Mesodermal cell (in vitro differentiated cells): ENCODE results near the gene ENTHD1.

Source experiments
- H3K27ac ChIP-seq: 2 replicates; pipeline ENCODE4 v1.7.0; 2013; ENCODE audit warnings: mild to moderate bottlenecking, low read depth, low read length, moderate library complexity; ENCODE audit not compliant: severe bottlenecking
- H3K36me3 ChIP-seq: 2 replicates; pipeline ENCODE4 v1.7.1; 2013; ENCODE audit warnings: mild to moderate bottlenecking, low read length, moderate library complexity; ENCODE audit not compliant: control insufficient read depth, insufficient read depth
- H3K4me1 ChIP-seq: one replicate; pipeline ENCODE4 v1.7.1; 2013; ENCODE audit warnings: mild to moderate bottlenecking, low read length; ENCODE audit not compliant: insufficient read depth, control insufficient read depth, poor library complexity, severe bottlenecking
- H3K4me3 ChIP-seq: 2 replicates; pipeline ENCODE4 v1.7.0; 2013; ENCODE audit warnings: low read length, control low read depth, mild to moderate bottlenecking; ENCODE audit not compliant: insufficient read depth, poor library complexity, severe bottlenecking; ENCODE audit errors: extremely low read depth
- H3K9me3 ChIP-seq: 2 replicates; pipeline ENCODE4 v1.7.1; 2013; ENCODE audit warnings: mild to moderate bottlenecking, low read length, moderate library complexity; ENCODE audit not compliant: control insufficient read depth
- WGBS, 2 experiments: methylation state at CpG; one replicate each; pipeline ENCODE4 v1.1.5; 2013; ENCODE audit warnings: missing lambda C conversion rate in 2 of 2; ENCODE audit not compliant: insufficient coverage in 2 of 2; 5-methylcytosine and 5-hydroxymethylcytosine counted together

The ENTHD1 gene

GRCh38 chr22:39716534-39716933, 177.0 kb downstream of the ENTHD1 start:
- 95 to 99% methylated on average over 9 to 10 of the region's 10 CpGs for WGBS, 2 experiments
- Histone ChIP-seq H3K27ac (no peak overlapping the region), H3K4me1 (peaks cover 8% of the 10 kb centered on the region), H3K4me3 (no peak overlapping the region), H3K36me3 (no peaks in the 10 kb centered on the region), H3K9me3 (no peaks in the 10 kb centered on the region)

GRCh38 chr22:39715778-39716495, 177.6 kb downstream of the ENTHD1 start:
- H3K36me3 ChIP-seq: no peaks in the 10 kb centered on the region
- 90 to 92% methylated on average over 20 to 21 of the region's 25 CpGs for WGBS, 2 experiments
- H3K4me1 ChIP-seq: peaks cover 7% of the 10 kb centered on the region
- H3K4me3 ChIP-seq: no peak overlapping the region
- no peak overlapping the region for H3K27ac ChIP-seq
- no peaks in the 10 kb centered on the region for H3K9me3 ChIP-seq

- no peak overlapping the region for H3K27ac ChIP-seq
- no peak overlapping the region for H3K4me3 ChIP-seq
- no peaks in the 10 kb centered on the region for H3K4me1 ChIP-seq
- H3K36me3 ChIP-seq: no peaks in the 10 kb centered on the region
- WGBS, 2 experiments: 93 to 99% methylated on average over 7 to 8 of the region's 8 CpGs
- H3K9me3 ChIP-seq: no peaks in the 10 kb centered on the region
These were observed 179.2 kb downstream of the ENTHD1 start for GRCh38 chr22:39714321-39714720.

- WGBS, 2 experiments: 90 to 94% methylated on average over 9 to 10 of the region's 10 CpGs
- H3K27ac ChIP-seq: no peak overlapping the region
- no peak overlapping the region for H3K4me3 ChIP-seq
- peaks cover 4% of the 10 kb centered on the region for H3K4me1 ChIP-seq
- H3K36me3 ChIP-seq: no peaks in the 10 kb centered on the region
- H3K9me3 ChIP-seq: no peaks in the 10 kb centered on the region
These were observed 179.7 kb downstream of the ENTHD1 start for GRCh38 chr22:39713799-39714290.

DNA sequence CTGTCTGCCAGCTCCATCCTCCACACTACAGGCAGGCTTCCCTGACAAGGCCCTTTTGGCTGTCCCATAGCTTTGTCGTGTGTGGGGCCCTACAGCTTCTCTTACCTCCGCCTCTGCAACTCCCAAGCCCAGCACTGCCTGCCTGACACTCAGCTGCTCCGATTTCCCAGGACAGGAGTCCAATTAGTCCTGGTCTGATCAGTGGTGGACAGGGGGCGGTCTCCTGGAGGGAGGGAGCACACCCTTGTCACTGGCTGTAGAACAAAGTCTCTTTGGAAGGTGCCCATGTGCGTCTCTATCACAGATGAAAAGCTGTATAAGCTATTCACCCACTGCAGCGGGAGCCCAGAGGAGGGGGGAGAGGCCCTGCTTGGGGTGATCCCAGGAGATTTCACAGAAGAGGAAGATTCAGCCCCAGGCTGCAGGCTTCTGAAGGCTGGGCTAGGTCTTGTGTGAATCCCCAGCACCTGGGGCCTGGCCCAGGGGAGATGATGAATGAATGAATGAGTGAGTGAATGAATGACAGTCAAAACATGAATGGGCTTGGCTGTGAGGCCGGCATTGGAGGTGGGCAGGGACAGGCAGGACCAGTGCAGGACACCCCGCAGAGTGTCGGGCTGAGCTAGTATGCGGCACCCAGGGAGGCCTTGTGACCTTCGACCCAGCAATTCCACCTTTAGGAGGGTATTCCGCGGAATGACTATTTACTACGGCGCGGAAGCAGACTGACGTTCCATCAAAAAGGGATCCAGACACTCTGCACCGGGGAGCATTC, 180.6 kb downstream of the ENTHD1 start:
- peaks cover 4% of the 10 kb centered on the region for H3K4me1 ChIP-seq
- H3K4me3 ChIP-seq: no peak overlapping the region
- 73 to 81% methylated on average over 16 to 17 of the region's 18 CpGs for WGBS, 2 experiments
- no peaks in the 10 kb centered on the region for H3K9me3 ChIP-seq
- no peaks in the 10 kb centered on the region for H3K36me3 ChIP-seq
- H3K27ac ChIP-seq: no peak overlapping the region

DNA sequence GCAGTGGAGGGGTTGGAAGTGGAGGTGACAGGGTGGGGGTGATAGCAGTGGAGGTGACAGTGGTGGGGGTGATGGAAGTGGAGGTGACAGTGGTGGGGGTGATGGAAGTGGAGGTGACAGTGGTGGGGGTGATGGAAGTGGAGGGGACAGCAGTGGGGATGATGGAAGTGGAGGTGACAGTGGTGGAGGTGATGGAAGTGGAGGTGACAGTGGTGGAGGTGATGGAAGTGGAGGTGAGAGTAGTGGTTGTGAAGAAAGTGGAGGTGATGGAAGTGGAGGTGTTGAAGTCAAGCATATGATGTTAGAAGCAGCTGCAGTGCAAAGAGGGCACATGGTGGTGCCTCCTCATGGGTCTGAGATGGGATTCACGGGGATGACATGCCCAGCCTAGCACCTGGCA, 181.5 kb downstream of the ENTHD1 start:
- 89% methylated on average over 1 of the region's 1 CpG; no CpG with 5 or more reads in 1 of the 2 experiments for WGBS, 2 experiments
- Histone ChIP-seq H3K36me3 (no peaks in the 10 kb centered on the region), H3K4me3 (no peak overlapping the region), H3K9me3 (no peaks in the 10 kb centered on the region), H3K27ac (no peak overlapping the region), H3K4me1 (peaks cover 4% of the 10 kb centered on the region)

DNA sequence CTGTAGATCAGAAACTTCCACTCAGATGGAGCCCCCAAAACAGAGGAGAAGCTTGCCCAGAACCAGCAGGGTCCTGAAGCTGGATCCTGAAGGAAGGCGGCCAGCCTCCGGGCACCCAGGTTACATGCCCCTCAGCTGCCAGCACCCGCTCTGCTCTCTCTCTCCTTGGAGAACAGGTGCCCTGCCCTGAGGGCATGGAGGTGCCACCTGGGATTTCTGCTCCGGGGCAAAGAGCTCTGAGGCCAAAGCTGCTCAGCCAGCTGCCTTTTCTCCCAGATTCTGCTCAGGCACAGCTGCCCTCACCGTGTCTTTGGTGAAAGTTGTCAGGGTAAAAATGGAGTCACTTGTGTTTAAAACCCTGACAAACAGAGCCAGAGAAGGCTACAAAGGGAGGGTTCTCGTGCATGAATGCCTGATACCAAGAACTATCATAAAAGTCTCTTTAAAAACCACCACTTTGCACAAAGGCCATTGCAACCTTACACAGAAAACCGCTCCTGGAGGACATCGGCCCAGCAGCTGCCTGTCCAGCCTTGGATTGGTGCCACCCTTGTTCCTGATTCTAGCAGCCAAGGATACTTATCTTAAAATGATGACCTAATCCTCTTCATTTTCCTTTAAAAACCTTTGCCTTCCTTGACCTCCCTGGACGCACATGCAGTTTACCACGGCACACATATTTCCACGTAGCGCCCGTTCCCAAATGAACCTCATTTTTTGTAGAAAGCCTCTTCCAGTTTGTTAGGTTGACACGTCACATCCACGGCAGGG, 183.0 kb downstream of the ENTHD1 start:
- no peak overlapping the region for H3K4me3 ChIP-seq
- no peak overlapping the region for H3K27ac ChIP-seq
- peaks cover 4% of the 10 kb centered on the region for H3K4me1 ChIP-seq
- no peaks in the 10 kb centered on the region for H3K36me3 ChIP-seq
- WGBS, 2 experiments: 86 to 95% methylated on average over 13 to 14 of the region's 15 CpGs
- no peaks in the 10 kb centered on the region for H3K9me3 ChIP-seq

- H3K36me3 ChIP-seq: no peaks in the 10 kb centered on the region
- 92 to 97% methylated on average over 4 of the region's 5 CpGs for whole genome bisulfite sequencing, 2 experiments
- no peak overlapping the region for H3K27ac ChIP-seq
- peaks cover 4% of the 10 kb centered on the region for H3K4me1 ChIP-seq
- no peak overlapping the region for H3K4me3 ChIP-seq
- H3K9me3 ChIP-seq: no peaks in the 10 kb centered on the region
These were observed 185.7 kb downstream of the ENTHD1 start for GRCh38 chr22:39707816-39708215.

GRCh38 chr22:39707351-39707750, 186.2 kb downstream of the ENTHD1 start:
- Histone ChIP-seq H3K4me3 (no peak overlapping the region), H3K27ac (no peak overlapping the region), H3K4me1 (peaks cover 4% of the 10 kb centered on the region), H3K9me3 (no peaks in the 10 kb centered on the region), H3K36me3 (no peaks in the 10 kb centered on the region)
- 85 to 86% methylated on average over 5 of the region's 5 CpGs for whole genome bisulfite sequencing, 2 experiments

DNA sequence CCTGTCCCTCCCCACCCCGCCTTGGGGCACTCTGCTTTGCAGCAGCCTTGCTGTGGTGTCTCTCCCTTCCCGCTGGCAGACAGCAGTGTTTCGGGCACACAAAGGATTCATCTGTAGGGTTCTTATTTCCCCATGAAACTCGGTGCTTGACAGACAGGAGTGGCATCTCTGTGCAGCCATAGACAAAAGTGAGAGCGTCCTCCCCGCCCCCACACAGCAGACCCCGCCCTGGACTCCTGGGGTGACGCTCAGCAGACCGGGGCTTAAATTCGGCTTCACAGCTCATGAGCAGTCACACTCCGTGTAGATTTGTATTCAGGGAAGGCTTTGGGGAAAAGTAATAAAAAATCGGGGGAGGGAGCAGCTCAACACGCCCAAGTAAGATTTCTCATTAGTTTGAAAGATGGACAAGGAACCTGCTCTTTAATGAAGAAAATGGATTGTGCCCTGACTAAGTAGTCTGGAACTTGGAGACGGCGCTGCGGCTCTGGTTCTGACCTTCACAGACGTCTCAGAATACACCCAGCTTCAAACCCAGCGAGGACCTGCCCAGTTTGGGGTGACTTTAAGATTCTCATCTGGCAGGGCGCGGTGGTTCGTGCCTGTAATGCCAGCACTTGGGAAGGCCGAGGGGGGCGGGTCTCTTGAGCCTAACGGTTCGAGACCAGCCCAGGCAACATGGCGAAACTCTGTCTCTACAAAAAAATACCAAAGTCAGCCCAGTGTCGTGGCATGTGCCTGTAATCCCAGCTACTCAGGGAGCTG, 187.0 kb downstream of the ENTHD1 start:
- 77 to 80% methylated on average over 26 of the region's 27 CpGs for WGBS, 2 experiments
- H3K4me1 ChIP-seq: peaks cover 4% of the 10 kb centered on the region
- no peaks in the 10 kb centered on the region for H3K36me3 ChIP-seq
- H3K4me3 ChIP-seq: no peak overlapping the region
- no peaks in the 10 kb centered on the region for H3K9me3 ChIP-seq
- no peak overlapping the region for H3K27ac ChIP-seq
